DMS153 treated with DMSO at 0.1 percent for 48 hours (cell line): ENCODE measurements around the gene SOCS7.

ENCODE experiments used
- DNase-seq: peaks from one replicate; lab custom pipeline; 2025; ENCODE audit not compliant: unreplicated experiment; lab: John Stamatoyannopoulos, UW

The SOCS7 gene

GRCh38 chr17:38351412-38352222 is at the start of gene SOCS7:
TSS of gene SOCS7 (plus strand) at chr17:38351844. CDS start at chr17:38352053, 209 bp downstream.
- DNase-seq = peak; percentile 88

- no peak for DNase-seq
Measured at GRCh38 chr17:38315497-38315896, 36.1 kb upstream of the SOCS7 start.

- DNase-seq = no peak
Measured at GRCh38 chr17:38317081-38317480, 34.6 kb upstream of the SOCS7 start.

- no peak for DNase-seq
Measured at GRCh38 chr17:38320482-38320881, 31.2 kb upstream of the SOCS7 start.

GRCh38 chr17:38322156-38322779 is 29.4 kb upstream of the SOCS7 start:
- DNase-seq = peak; percentile 22

- DNase-seq = no peak
Measured at GRCh38 chr17:38322897-38323296, 28.7 kb upstream of the SOCS7 start.

- DNase-seq = no peak
Measured at GRCh38 chr17:38324141-38324697, 27.4 kb upstream of the SOCS7 start.

GRCh38 chr17:38324772-38325171 is 26.9 kb upstream of the SOCS7 start:
- DNase-seq = no peak

GRCh38 chr17:38325221-38325851 is 26.3 kb upstream of the SOCS7 start:
- DNase-seq = no peak

- DNase-seq = no peak
Measured at GRCh38 chr17:38326996-38327792, 24.4 kb upstream of the SOCS7 start.

GRCh38 chr17:38327936-38328335 is 23.7 kb upstream of the SOCS7 start:
- DNase-seq = no peak

GRCh38 chr17:38328620-38329019 is 23.0 kb upstream of the SOCS7 start:
- DNase-seq = no peak

- DNase-seq = no peak
Measured at GRCh38 chr17:38329284-38329683, 22.4 kb upstream of the SOCS7 start.

- no peak for DNase-seq
Measured at GRCh38 chr17:38329808-38330730, 21.6 kb upstream of the SOCS7 start.

GRCh38 chr17:38330941-38331411 is 20.7 kb upstream of the SOCS7 start:
- DNase-seq = no peak

- DNase-seq = no peak
Measured at GRCh38 chr17:38332735-38333134, 18.9 kb upstream of the SOCS7 start.

GRCh38 chr17:38333635-38334295 is 17.9 kb upstream of the SOCS7 start:
- DNase-seq = peak; percentile 27

- no peak for DNase-seq
Measured at GRCh38 chr17:38334480-38335364, 16.9 kb upstream of the SOCS7 start.
